BLaER1 (cell line): ENCODE data around the gene PALLD.
A peak's percentile ranks its signal among the peaks of the same experiment; 100 is the strongest.

ENCODE experiments used
- H3K27ac ChIP-seq: shearing (Covaris generic); formaldehyde crosslinking; 2 replicates; pipeline ENCODE4 v1.8.1; 2022
- H3K27me3 ChIP-seq: shearing (Covaris generic); formaldehyde crosslinking; 2 replicates; pipeline ENCODE4 v1.8.1; 2022
- H3K36me3 ChIP-seq: shearing (Covaris generic); formaldehyde crosslinking; 2 replicates; pipeline ENCODE4 v1.8.1; 2022
- H3K4me1 ChIP-seq: shearing (Covaris generic); formaldehyde crosslinking; 2 replicates; pipeline ENCODE4 v1.8.1; 2022
- H3K4me2 ChIP-seq: shearing (Covaris generic); formaldehyde crosslinking; 2 replicates; pipeline ENCODE4 v1.8.1; 2022
- H3K4me3 ChIP-seq: shearing (Covaris generic); formaldehyde crosslinking; 2 replicates; pipeline ENCODE4 v1.8.1; 2022
- H3K9ac ChIP-seq: shearing (Covaris generic); formaldehyde crosslinking; 2 replicates; pipeline ENCODE4 v1.8.1; 2022
- H3K9me3 ChIP-seq: shearing (Covaris generic); formaldehyde crosslinking; 2 replicates; pipeline ENCODE4 v1.8.1; 2022
- H4K20me1 ChIP-seq: shearing (Covaris generic); formaldehyde crosslinking; 2 replicates; pipeline ENCODE4 v1.8.1; 2022
- Cebpa-rat ChIP-seq: shearing (Covaris generic); IDR thresholded peaks from 2 replicates; pipeline ENCODE4 v1.8.1; 2022

The PALLD gene

DNA sequence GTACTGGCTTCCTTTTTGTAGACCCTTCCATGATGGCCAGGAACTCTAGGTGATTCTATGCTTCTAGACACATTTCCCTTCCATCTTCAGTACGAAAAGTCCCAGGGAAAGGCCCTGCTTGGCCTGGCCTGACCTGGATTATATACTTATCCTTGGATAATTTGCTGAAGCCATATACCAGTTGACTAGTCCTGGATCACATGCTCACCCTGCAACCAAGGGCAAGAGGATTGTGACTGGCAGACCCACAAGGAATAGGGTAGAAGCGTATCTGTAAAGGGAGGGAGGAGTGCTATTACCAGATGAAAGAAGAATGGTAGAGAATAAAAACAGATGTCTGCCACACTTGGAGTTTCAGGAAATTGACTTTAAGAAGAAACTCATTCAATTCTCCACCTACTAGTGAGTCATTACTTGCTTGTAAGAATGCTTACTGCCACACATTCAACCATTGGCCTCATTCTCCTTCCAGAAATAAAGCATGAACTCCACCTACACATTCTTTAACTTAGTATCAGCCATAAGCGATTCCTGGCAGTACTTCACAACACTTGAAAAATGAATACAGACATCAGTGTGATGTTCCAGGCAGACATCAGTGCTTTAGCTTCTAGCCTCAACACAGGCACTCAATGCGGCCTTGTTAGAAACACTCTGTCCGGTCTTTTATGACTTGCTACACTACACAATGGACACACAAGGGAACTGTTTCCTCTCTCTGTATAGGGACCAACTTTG, 371.4 kb downstream of the PALLD start:
- no peaks in the 10 kb centered on the region for H3K27me3 ChIP-seq
- no peaks in the 10 kb centered on the region for H3K4me1 ChIP-seq
- no peaks in the 10 kb centered on the region for H4K20me1 ChIP-seq
- no peak overlapping the region for H3K27ac ChIP-seq
- H3K4me3 ChIP-seq, result no peak overlapping the region
- H3K36me3 ChIP-seq, result no peaks in the 10 kb centered on the region
- no peak for TF ChIP-seq Cebpa-rat
- H3K9ac ChIP-seq, result no peak overlapping the region
- H3K9me3 ChIP-seq, result no peaks in the 10 kb centered on the region
- no peak overlapping the region for H3K4me2 ChIP-seq

GRCh38 chr4:168868802-168869201, 371.9 kb downstream of the PALLD start:
- no peaks in the 10 kb centered on the region for H3K27me3 ChIP-seq
- no peaks in the 10 kb centered on the region for H3K4me1 ChIP-seq
- H4K20me1 ChIP-seq, result no peaks in the 10 kb centered on the region
- no peak overlapping the region for H3K9ac ChIP-seq
- H3K9me3 ChIP-seq, result no peaks in the 10 kb centered on the region
- H3K36me3 ChIP-seq, result no peaks in the 10 kb centered on the region
- no peak for TF ChIP-seq Cebpa-rat
- H3K27ac ChIP-seq, result no peak overlapping the region
- no peak overlapping the region for H3K4me2 ChIP-seq
- H3K4me3 ChIP-seq, result no peak overlapping the region

GRCh38 chr4:168870004-168870403, 373.2 kb downstream of the PALLD start:
- H3K27me3 ChIP-seq, result no peaks in the 10 kb centered on the region
- H3K9me3 ChIP-seq, result no peaks in the 10 kb centered on the region
- no peak overlapping the region for H3K4me3 ChIP-seq
- H3K27ac ChIP-seq, result no peak overlapping the region
- no peak overlapping the region for H3K9ac ChIP-seq
- no peaks in the 10 kb centered on the region for H3K36me3 ChIP-seq
- H3K4me2 ChIP-seq, result no peak overlapping the region
- H3K4me1 ChIP-seq, result no peaks in the 10 kb centered on the region
- H4K20me1 ChIP-seq, result no peaks in the 10 kb centered on the region
- no peak for TF ChIP-seq Cebpa-rat

- Histone ChIP-seq H4K20me1 (no peaks in the 10 kb centered on the region), H3K9me3 (no peaks in the 10 kb centered on the region), H3K27me3 (peaks cover 12% of the 10 kb centered on the region), H3K4me2 (no peak overlapping the region), H3K4me3 (no peak overlapping the region), H3K36me3 (no peaks in the 10 kb centered on the region), H3K4me1 (no peaks in the 10 kb centered on the region), H3K27ac (no peak overlapping the region), H3K9ac (no peak overlapping the region)
- no peak for TF ChIP-seq Cebpa-rat
Observed at GRCh38 chr4:168871632-168872031, 374.8 kb downstream of the PALLD start.

GRCh38 chr4:168874083-168874482, 377.2 kb downstream of the PALLD start:
- Histone ChIP-seq H3K4me1 (no peaks in the 10 kb centered on the region), H3K27me3 (peaks cover 35% of the 10 kb centered on the region), H3K4me2 (no peak overlapping the region), H3K9ac (no peak overlapping the region), H3K36me3 (no peaks in the 10 kb centered on the region), H3K4me3 (no peak overlapping the region), H3K27ac (no peak overlapping the region), H4K20me1 (no peaks in the 10 kb centered on the region), H3K9me3 (peaks cover 17% of the 10 kb centered on the region)
- no peak for TF ChIP-seq Cebpa-rat

DNA sequence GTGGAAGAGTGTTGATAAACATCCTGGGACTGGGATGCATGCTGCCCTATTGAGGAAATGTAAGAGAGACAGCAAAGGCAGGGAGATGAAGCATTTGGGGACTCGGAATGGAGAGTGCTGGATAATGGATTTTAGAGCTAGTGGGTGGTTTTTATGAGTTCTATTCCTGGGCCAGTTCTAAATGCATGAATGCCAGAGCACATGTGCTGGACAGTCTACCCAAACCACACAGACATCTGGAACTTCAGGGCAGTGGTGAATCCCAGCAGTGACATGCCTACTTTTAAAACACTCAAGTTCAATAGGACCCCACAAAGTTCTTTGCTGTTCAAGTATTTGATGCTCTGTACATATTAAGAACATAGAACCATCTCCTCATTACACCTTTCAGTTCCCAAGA, 379.3 kb downstream of the PALLD start:
- Histone ChIP-seq H3K4me2 (no peak overlapping the region), H3K27ac (no peak overlapping the region), H3K4me3 (no peak overlapping the region), H3K9ac (no peak overlapping the region), H3K36me3 (no peaks in the 10 kb centered on the region), H3K4me1 (no peaks in the 10 kb centered on the region), H3K27me3 (peaks cover 47% of the 10 kb centered on the region), H4K20me1 (no peaks in the 10 kb centered on the region), H3K9me3 (peaks cover 17% of the 10 kb centered on the region)
- no peak for TF ChIP-seq Cebpa-rat

GRCh38 chr4:168877511-168878491, 380.9 kb downstream of the PALLD start:
- H3K9ac ChIP-seq, result no peak overlapping the region
- peaks cover 47% of the 10 kb centered on the region for H3K27me3 ChIP-seq
- TF ChIP-seq Cebpa-rat, result no peak
- H3K4me1 ChIP-seq, result no peaks in the 10 kb centered on the region
- H3K4me2 ChIP-seq, result peak overlapping the region; percentile 65
- peak overlapping the region; percentile 61 for H3K4me3 ChIP-seq
- H3K9me3 ChIP-seq, result peaks cover 17% of the 10 kb centered on the region
- H3K27ac ChIP-seq, result no peak overlapping the region
- no peaks in the 10 kb centered on the region for H4K20me1 ChIP-seq
- H3K36me3 ChIP-seq, result no peaks in the 10 kb centered on the region

GRCh38 chr4:168878623-168879022, 381.8 kb downstream of the PALLD start:
- Histone ChIP-seq H3K4me1 (no peaks in the 10 kb centered on the region), H3K36me3 (no peaks in the 10 kb centered on the region), H3K9me3 (peaks cover 17% of the 10 kb centered on the region), H3K9ac (no peak overlapping the region), H3K27ac (no peak overlapping the region), H3K27me3 (peaks cover 47% of the 10 kb centered on the region), H3K4me2 (no peak overlapping the region), H3K4me3 (no peak overlapping the region; the same call in 1 of the 2 replicates), H4K20me1 (no peaks in the 10 kb centered on the region)
- no peak for TF ChIP-seq Cebpa-rat

- Histone ChIP-seq H3K27me3 (peaks cover 47% of the 10 kb centered on the region), H3K9ac (no peak overlapping the region), H3K4me2 (no peak overlapping the region), H3K27ac (no peak overlapping the region), H3K4me3 (no peak overlapping the region), H3K36me3 (no peaks in the 10 kb centered on the region), H3K4me1 (no peaks in the 10 kb centered on the region), H3K9me3 (peaks cover 17% of the 10 kb centered on the region), H4K20me1 (no peaks in the 10 kb centered on the region)
- TF ChIP-seq Cebpa-rat, result no peak
Observed at GRCh38 chr4:168879188-168879587, 382.3 kb downstream of the PALLD start.
